ENCODE measurements around the gene CRYGS. TPM values are rescaled to one million over a fixed set of nuclear protein-coding genes. Genes with fewer than 3 reads are reported as not detected.

The CRYGS gene
- polyA plus RNA-seq, 1 experiment = 2.0 TPM

- CTCF ChIA-PET = no interaction called here
- Histone ChIP-seq H3K27me3 (ENCODE audit: control insufficient read depth, insufficient read depth, low read length) (peaks cover 3% of the 10 kb centered on the region), H3K9me3 (ENCODE audit: control insufficient read depth, insufficient read depth, low read length) (no peaks in the 10 kb centered on the region), H3K4me3 (ENCODE audit: low read depth, low read length) (no peak overlapping the region), H3K27ac (ENCODE audit: low read depth, low read length) (no peak overlapping the region)
- TF ChIP-seq CTCF (IDR thresholded peaks at IDR 0.05; ENCODE audit: low read depth, low read length) = no peak
- DNase-seq (ENCODE audit: low read depth, low spot score) = no peak
- POLR2A ChIA-PET = no interaction called here
These were observed 21.2 kb downstream of the CRYGS start for GRCh38 chr3:186523022-186523421.

GRCh38 chr3:186520957-186521842, 23.0 kb downstream of the CRYGS start:
- ChIA-PET CTCF (no interaction called here), POLR2A (no interaction called here)
- no peak overlapping the region for H3K27ac ChIP-seq (ENCODE audit: low read depth, low read length)
- DNase-seq (ENCODE audit: low read depth, low spot score) = no peak
- TF ChIP-seq CTCF (IDR thresholded peaks at IDR 0.05; ENCODE audit: low read depth, low read length) = no peak
- no peak overlapping the region for H3K4me3 ChIP-seq (ENCODE audit: low read depth, low read length)
- peaks cover 5% of the 10 kb centered on the region for H3K27me3 ChIP-seq (ENCODE audit: control insufficient read depth, insufficient read depth, low read length)
- H3K9me3 ChIP-seq (ENCODE audit: control insufficient read depth, insufficient read depth, low read length) = no peaks in the 10 kb centered on the region; the same call in 1 of the 2 replicates

GRCh38 chr3:186520431-186520830, 23.7 kb downstream of the CRYGS start:
- no peak for TF ChIP-seq CTCF (IDR thresholded peaks at IDR 0.05; ENCODE audit: low read depth, low read length)
- H3K4me3 ChIP-seq (ENCODE audit: low read depth, low read length) = no peak overlapping the region
- no peaks in the 10 kb centered on the region; the same call in 1 of the 2 replicates for H3K9me3 ChIP-seq (ENCODE audit: control insufficient read depth, insufficient read depth, low read length)
- ChIA-PET POLR2A (no interaction called here), CTCF (interaction anchor here (1.1 kb wide), 1 partner anchor 19 kb away, joined by 5 read pairs; no protein-coding TSS in a partner anchor)
- H3K27me3 ChIP-seq (ENCODE audit: control insufficient read depth, insufficient read depth, low read length) = peaks cover 5% of the 10 kb centered on the region
- no peak for DNase-seq (ENCODE audit: low read depth, low spot score)
- no peak overlapping the region for H3K27ac ChIP-seq (ENCODE audit: low read depth, low read length)

GRCh38 chr3:186519021-186519658, 25.0 kb downstream of the CRYGS start:
- Histone ChIP-seq H3K27me3 (ENCODE audit: control insufficient read depth, insufficient read depth, low read length) (peaks cover 6% of the 10 kb centered on the region), H3K27ac (ENCODE audit: low read depth, low read length) (no peak overlapping the region), H3K4me3 (ENCODE audit: low read depth, low read length) (no peak overlapping the region), H3K9me3 (ENCODE audit: control insufficient read depth, insufficient read depth, low read length) (no peaks in the 10 kb centered on the region; the same call in 1 of the 2 replicates)
- TF ChIP-seq CTCF (IDR thresholded peaks at IDR 0.05; ENCODE audit: low read depth, low read length) = no peak
- ChIA-PET CTCF (interaction anchor here (1.2 kb wide), 1 partner anchor 22 kb away, joined by 4 read pairs; no protein-coding TSS in a partner anchor), POLR2A (no interaction called here)
- no peak for DNase-seq (ENCODE audit: low read depth, low spot score)

GRCh38 chr3:186517218-186517617, 27.0 kb downstream of the CRYGS start:
- ChIA-PET CTCF (no interaction called here), POLR2A (no interaction called here)
- Histone ChIP-seq H3K4me3 (ENCODE audit: low read depth, low read length) (no peak overlapping the region), H3K27me3 (ENCODE audit: control insufficient read depth, insufficient read depth, low read length) (peaks cover 8% of the 10 kb centered on the region), H3K27ac (ENCODE audit: low read depth, low read length) (no peak overlapping the region), H3K9me3 (ENCODE audit: control insufficient read depth, insufficient read depth, low read length) (no peaks in the 10 kb centered on the region; the same call in 1 of the 2 replicates)
- DNase-seq (ENCODE audit: low read depth, low spot score) = no peak
- no peak for TF ChIP-seq CTCF (IDR thresholded peaks at IDR 0.05; ENCODE audit: low read depth, low read length)
